Fibroblast of mammary gland (primary cell): Measurements from ENCODE around the gene SLC39A10.
"Not testable (repeated sequence)": the region's sequence is repeated elsewhere in the genome, so short reads cannot be mapped to it uniquely, and the experiment has no call there.

Experiments used
- DNase-seq: peaks from one replicate; pipeline ENCODE4 v3.0.0-alpha.2; 2010; ENCODE audit warnings: low read depth
- H3K4me3 ChIP-seq: 2 replicates; pipeline ENCODE4 v1.5.1; 2011; ENCODE audit warnings: low read depth, mild to moderate bottlenecking, low read length, moderate library complexity; ENCODE audit not compliant: control insufficient read depth
- TF ChIP-seq, protein P1 (sequence below): conservative IDR thresholded peaks from 2 replicates; pipeline ENCODE4 v1.5.1; 2011; ENCODE audit warnings: low read depth, low read length, inconsistent platforms; ENCODE audit not compliant: control insufficient read depth, insufficient read depth

The SLC39A10 gene

DNA sequence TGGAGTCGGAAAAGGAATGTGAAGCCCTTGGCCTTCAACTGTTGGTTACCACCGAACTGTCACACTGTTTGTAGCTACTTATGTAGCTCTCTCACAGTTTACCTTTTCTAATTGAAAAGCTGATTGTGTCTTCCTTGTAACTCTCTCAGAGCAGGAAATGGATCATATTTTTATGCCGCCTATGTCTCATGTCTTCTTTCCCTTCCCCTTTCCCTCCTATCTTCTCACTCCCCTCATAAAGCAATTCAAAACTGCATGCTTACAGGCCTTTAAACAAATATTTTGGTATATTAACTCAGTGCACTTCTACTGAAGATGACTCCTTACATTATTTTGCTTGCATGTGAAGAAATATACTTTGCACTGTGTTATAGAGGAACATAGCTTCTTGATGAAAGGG is 6.0 kb downstream of the SLC39A10 start:
- no peak for DNase-seq
- TF ChIP-seq, protein P1, sequence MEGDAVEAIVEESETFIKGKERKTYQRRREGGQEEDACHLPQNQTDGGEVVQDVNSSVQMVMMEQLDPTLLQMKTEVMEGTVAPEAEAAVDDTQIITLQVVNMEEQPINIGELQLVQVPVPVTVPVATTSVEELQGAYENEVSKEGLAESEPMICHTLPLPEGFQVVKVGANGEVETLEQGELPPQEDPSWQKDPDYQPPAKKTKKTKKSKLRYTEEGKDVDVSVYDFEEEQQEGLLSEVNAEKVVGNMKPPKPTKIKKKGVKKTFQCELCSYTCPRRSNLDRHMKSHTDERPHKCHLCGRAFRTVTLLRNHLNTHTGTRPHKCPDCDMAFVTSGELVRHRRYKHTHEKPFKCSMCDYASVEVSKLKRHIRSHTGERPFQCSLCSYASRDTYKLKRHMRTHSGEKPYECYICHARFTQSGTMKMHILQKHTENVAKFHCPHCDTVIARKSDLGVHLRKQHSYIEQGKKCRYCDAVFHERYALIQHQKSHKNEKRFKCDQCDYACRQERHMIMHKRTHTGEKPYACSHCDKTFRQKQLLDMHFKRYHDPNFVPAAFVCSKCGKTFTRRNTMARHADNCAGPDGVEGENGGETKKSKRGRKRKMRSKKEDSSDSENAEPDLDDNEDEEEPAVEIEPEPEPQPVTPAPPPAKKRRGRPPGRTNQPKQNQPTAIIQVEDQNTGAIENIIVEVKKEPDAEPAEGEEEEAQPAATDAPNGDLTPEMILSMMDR, result no peak
- H3K4me3 ChIP-seq, result no peak overlapping the region

DNA sequence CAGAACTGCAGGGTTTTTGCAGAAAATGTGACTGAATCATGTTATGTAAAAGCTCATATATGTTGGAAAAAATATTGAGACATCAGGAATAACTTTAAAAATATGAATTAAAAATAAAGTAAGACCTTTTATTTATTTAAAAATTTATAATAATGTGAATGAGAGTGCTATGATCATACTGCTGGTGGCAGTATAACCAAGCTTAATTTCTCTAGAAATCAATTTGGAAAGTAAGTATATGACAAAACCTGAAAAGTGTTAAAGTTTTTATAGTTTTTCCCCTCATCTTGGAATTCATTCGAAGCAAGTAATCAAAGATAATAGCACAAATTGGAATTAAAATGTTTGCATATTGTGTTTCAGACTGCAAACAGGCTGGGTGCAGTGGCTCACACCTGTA is 7.5 kb downstream of the SLC39A10 start:
- no peak overlapping the region for H3K4me3 ChIP-seq
- TF ChIP-seq, protein P1, result peak; percentile 33
- DNase-seq, result no peak

DNA sequence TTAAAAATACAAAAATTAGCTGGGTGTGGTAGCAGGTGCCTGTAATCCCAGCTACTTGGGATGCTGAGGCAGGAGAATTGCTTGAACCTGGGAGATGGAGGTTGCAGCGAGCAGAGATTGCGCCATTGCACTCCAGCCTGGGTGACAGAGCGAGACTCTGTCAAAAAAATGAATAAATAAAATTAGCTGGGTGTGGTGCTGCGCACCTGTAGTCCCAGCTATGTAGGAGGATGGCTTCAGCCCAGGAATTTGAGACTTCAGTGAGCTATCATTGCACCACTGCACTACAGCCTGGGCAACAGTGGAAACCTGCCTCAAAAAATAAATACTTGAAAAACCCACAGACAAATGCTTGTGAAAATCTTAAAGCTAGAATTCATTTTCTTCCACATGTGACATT is 8.1 kb downstream of the SLC39A10 start:
- DNase-seq, H3K4me3 ChIP-seq: not testable (repeated sequence)

DNA sequence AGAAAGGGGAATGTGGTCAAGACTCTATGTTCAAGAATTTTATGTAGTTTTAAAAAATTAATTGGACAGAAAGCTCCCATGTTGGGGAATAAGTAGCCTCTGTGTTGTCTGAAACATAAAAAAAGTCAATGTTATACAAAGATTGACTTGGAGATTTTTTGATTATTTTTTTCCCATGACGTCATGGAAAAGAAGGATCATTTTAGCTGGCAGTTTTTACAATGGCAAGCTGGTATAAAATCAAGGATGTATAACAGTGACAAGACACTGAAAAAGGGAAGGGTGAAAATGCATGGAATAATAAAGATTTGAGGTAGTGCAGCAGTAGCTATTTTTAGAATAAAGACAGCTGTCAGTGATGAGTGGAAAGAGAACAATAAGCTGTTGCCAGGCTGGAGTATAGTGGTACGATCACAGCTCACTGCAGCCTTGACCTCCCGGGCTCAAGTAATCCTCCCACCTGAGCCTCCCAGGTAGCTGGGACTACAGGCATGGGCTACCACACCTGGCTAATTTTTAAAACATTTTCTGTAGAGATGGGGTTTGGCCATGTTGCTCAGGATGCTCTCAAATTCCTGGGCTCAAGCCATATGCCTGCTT is 9.2 kb downstream of the SLC39A10 start:
- no peak for DNase-seq
- TF ChIP-seq, protein P1, result no peak
- no peak overlapping the region for H3K4me3 ChIP-seq

DNA sequence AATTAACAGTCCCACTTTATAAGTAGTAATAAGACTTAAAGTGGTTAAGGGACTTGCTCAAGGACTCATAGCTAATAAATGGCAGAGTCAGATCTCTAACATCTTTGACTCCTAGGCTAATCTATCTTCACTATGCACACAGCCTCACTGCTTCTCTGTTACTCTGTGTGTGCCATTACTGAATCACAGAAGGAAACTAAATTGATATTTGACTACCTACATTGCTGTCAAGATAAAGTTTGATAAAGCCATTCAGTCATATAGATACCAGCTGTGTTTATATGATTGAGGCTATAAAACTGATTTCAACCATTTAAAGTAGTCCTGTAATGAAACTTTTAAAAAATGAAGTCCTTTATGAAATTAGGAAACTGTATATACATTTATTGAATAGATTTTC is 10.9 kb downstream of the SLC39A10 start:
- TF ChIP-seq, protein P1, result no peak
- DNase-seq, result no peak
- H3K4me3 ChIP-seq, result no peak overlapping the region

DNA sequence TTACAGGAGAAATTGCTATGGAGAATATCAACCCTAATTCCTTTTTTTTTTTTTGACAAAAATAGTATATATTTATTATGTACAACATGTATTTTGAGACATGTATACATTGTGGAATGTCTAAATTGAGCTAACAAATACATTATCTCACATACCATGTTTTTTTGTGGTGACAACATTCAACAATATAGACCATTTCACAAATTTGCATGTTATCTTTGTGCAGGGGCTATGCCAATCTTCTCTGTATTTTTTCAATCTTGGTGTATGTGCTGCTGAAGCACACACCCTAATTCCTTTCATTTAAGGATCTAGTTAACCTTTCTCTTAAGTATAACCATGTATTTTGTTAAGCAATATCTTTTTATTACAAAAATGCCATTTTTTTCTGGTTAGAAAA is 13.2 kb downstream of the SLC39A10 start:
- no peak overlapping the region for H3K4me3 ChIP-seq
- TF ChIP-seq, protein P1, result no peak
- no peak for DNase-seq

DNA sequence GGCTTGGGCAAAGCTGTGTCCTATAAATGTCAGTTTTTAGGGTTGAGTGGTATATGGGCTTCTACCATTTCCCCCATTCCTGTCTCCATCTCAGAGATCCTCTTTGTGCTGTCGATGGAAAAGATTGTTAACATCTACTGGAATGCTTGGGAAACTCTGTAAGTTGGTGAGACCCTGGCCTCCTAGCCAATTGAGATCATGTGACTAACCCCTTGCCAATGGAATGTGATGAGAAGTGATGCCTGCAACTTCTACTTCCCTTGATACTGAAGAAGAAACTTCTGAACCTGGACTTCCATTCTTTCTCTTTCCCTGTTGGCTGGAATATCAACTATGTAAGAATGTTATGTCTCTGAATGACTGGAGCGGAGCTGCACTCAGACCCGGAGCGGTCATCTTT is 14.5 kb downstream of the SLC39A10 start:
- no peak overlapping the region for H3K4me3 ChIP-seq
- no peak for DNase-seq
- TF ChIP-seq, protein P1, result no peak

DNA sequence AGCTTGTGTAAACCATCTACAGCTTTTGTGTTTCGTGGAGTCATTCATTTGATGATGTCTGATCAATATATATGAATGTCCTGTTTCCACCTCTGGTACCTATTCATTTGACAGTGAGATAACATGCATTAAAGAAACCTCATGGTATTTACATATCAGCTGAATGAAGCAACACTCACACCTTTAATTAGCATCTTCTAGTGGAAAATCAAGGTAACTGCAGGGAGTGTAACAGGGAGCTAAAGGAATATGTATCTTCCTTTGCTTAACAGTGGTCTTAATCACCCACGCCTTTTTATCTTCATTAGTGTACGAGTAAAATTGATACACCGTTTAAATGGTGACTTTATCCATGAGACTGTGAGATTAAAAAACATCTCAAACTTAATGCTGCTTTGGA is 15.6 kb downstream of the SLC39A10 start:
- no peak for DNase-seq
- no peak overlapping the region for H3K4me3 ChIP-seq
- TF ChIP-seq, protein P1, result peak; percentile 15
